Mesendoderm (in vitro differentiated cells): ENCODE data around the gene FMN1.
A peak's percentile ranks its signal among the peaks of the same experiment; 100 is the strongest.

Source experiments
- DNase-seq: peaks from one replicate; pipeline ENCODE4 v3.0.0; 2013
- H2AK5ac ChIP-seq: 2 replicates; pipeline ENCODE4 v1.6.1; 2013; ENCODE audit warnings: low read length, inconsistent platforms
- H2BK120ac ChIP-seq: 2 replicates; pipeline ENCODE4 v1.6.1; 2013; ENCODE audit warnings: low read depth, mild to moderate bottlenecking, low read length, moderate library complexity, mixed read lengths
- H2BK15ac ChIP-seq: replicated peaks from 2 replicates; pipeline ENCODE4 v1.6.1; 2013; ENCODE audit warnings: low read depth, mild to moderate bottlenecking, moderate library complexity
- H2BK5ac ChIP-seq: 2 replicates; pipeline ENCODE4 v1.6.1; 2013; ENCODE audit warnings: low read length, inconsistent platforms
- H3K18ac ChIP-seq: 2 replicates; pipeline ENCODE4 v1.6.1; 2013; ENCODE audit warnings: mild to moderate bottlenecking, low read length, mixed read lengths
- H3K23ac ChIP-seq: one replicate; pipeline ENCODE4 v1.6.1; 2013; ENCODE audit warnings: low read length
- H3K27ac ChIP-seq: 2 replicates; pipeline ENCODE4 v1.5.1; 2013; ENCODE audit warnings: low read depth, mild to moderate bottlenecking, inconsistent platforms, low read length, moderate library complexity
- H3K27me3 ChIP-seq: 2 replicates; pipeline ENCODE4 v1.6.1; 2013; ENCODE audit warnings: low read length, control low read depth, mild to moderate bottlenecking, inconsistent platforms; ENCODE audit not compliant: insufficient read depth, poor library complexity
- H3K36me3 ChIP-seq: 2 replicates; pipeline ENCODE4 v1.6.1; 2013; ENCODE audit warnings: low read length, inconsistent platforms; ENCODE audit not compliant: control insufficient read depth, insufficient read depth
- H3K4ac ChIP-seq: one replicate; pipeline ENCODE4 v1.6.1; 2013; ENCODE audit warnings: low read depth, mild to moderate bottlenecking, low read length, moderate library complexity
- H3K4me1 ChIP-seq: 2 replicates; pipeline ENCODE4 v1.6.1; 2013; ENCODE audit warnings: low read depth, low read length, inconsistent platforms; ENCODE audit not compliant: control insufficient read depth
- H3K4me2 ChIP-seq: 2 replicates; pipeline ENCODE4 v1.6.1; 2013; ENCODE audit warnings: low read length
- H3K4me3 ChIP-seq: 2 replicates; pipeline ENCODE4 v1.5.1; 2013; ENCODE audit warnings: mild to moderate bottlenecking, low read length
- H3K56ac ChIP-seq: one replicate; pipeline ENCODE4 v1.6.1; 2013; ENCODE audit warnings: low read length
- H3K79me1 ChIP-seq: 2 replicates; pipeline ENCODE4 v1.6.1; 2013; ENCODE audit warnings: low read length, inconsistent platforms
- H3K79me2 ChIP-seq: 2 replicates; pipeline ENCODE4 v1.6.1; 2013; ENCODE audit warnings: mild to moderate bottlenecking, low read length; ENCODE audit not compliant: control insufficient read depth, insufficient read depth
- H3K9ac ChIP-seq: 2 replicates; pipeline ENCODE4 v1.6.1; 2013; ENCODE audit warnings: low read length, inconsistent platforms
- H4K5ac ChIP-seq: one replicate; pipeline ENCODE4 v1.6.1; 2013; ENCODE audit warnings: low read length
- H4K8ac ChIP-seq: one replicate; pipeline ENCODE4 v1.6.1; 2013; ENCODE audit warnings: low read depth, mild to moderate bottlenecking, control low read depth, low read length, moderate library complexity
- WGBS: extraction: QIAGEN DNeasy Blood & Tissue Kit; methylation state at CpG from one replicate; pipeline ENCODE4 v1.1.7; 2013; ENCODE audit warnings: low lambda C conversion rate, missing lambda C conversion rate; ENCODE audit not compliant: insufficient coverage; ENCODE audit errors: extremely low coverage; 5-methylcytosine and 5-hydroxymethylcytosine counted together

Gene FMN1

GRCh38 chr15:32889214-32889613 lies 305.3 kb downstream of the FMN1 start:
- no peak overlapping the region for H3K56ac ChIP-seq
- no peak overlapping the region for H3K18ac ChIP-seq
- no peaks in the 10 kb centered on the region for H3K27me3 ChIP-seq
- H3K36me3 ChIP-seq = no peaks in the 10 kb centered on the region
- no peak overlapping the region for H2BK5ac ChIP-seq
- H2BK15ac ChIP-seq = no peak overlapping the region
- no peaks in the 10 kb centered on the region for H3K79me1 ChIP-seq
- no peak overlapping the region for H3K23ac ChIP-seq
- H3K4me3 ChIP-seq = no peak overlapping the region
- DNase-seq = no peak
- H3K4me2 ChIP-seq = no peak overlapping the region
- no CpG with 5 or more reads among the region's 3 CpGs for WGBS
- H3K4me1 ChIP-seq = peaks cover 2% of the 10 kb centered on the region
- no peak overlapping the region for H3K27ac ChIP-seq
- H2BK120ac ChIP-seq = no peak overlapping the region
- H3K4ac ChIP-seq = no peak overlapping the region
- H4K5ac ChIP-seq = no peak overlapping the region
- no peaks in the 10 kb centered on the region for H3K79me2 ChIP-seq
- no peak overlapping the region for H3K9ac ChIP-seq
- H4K8ac ChIP-seq = no peak overlapping the region
- no peak overlapping the region for H2AK5ac ChIP-seq

GRCh38 chr15:32888221-32888761 lies 306.2 kb downstream of the FMN1 start:
- Histone ChIP-seq H3K4me1 (peaks cover 2% of the 10 kb centered on the region), H3K56ac (no peak overlapping the region), H4K8ac (no peak overlapping the region), H4K5ac (no peak overlapping the region), H3K79me2 (no peaks in the 10 kb centered on the region), H3K79me1 (no peaks in the 10 kb centered on the region), H2BK5ac (no peak overlapping the region), H3K4ac (no peak overlapping the region), H2BK120ac (no peak overlapping the region), H3K27me3 (no peaks in the 10 kb centered on the region), H2AK5ac (no peak overlapping the region), H3K36me3 (no peaks in the 10 kb centered on the region), H2BK15ac (no peak overlapping the region), H3K4me3 (no peak overlapping the region), H3K18ac (no peak overlapping the region), H3K27ac (no peak overlapping the region), H3K9ac (no peak overlapping the region), H3K4me2 (no peak overlapping the region), H3K23ac (no peak overlapping the region)
- no peak for DNase-seq
- WGBS = no CpG with 5 or more reads among the region's 3 CpGs

DNA sequence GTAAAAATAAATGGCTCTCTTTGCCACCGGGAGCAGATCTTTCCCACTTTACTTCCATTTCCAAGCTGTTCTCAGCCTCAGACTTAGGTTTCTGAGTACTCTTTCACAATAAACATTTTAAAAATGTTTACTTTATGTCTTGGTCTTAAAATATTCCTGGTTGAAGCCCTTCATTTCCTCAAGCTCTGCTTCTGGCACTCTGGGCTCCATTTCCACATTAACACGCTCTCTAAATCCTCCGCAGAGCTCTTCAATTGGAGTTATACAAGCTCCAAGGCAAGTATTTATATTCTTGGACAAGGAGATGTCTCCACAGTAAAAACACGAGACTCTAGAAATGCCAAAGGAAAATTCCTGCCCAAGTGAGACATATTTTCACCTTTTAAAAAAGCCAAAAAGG lies 307.4 kb downstream of the FMN1 start:
- H3K4me1 ChIP-seq = peaks cover 2% of the 10 kb centered on the region
- H3K27me3 ChIP-seq = no peaks in the 10 kb centered on the region
- no peak overlapping the region for H3K23ac ChIP-seq
- H3K79me1 ChIP-seq = no peaks in the 10 kb centered on the region
- H2BK120ac ChIP-seq = no peak overlapping the region
- no peak overlapping the region for H3K18ac ChIP-seq
- no peak overlapping the region for H2BK15ac ChIP-seq
- no peak overlapping the region for H4K8ac ChIP-seq
- H3K79me2 ChIP-seq = no peaks in the 10 kb centered on the region
- no peak overlapping the region for H3K56ac ChIP-seq
- H2AK5ac ChIP-seq = no peak overlapping the region
- no peak overlapping the region for H3K4ac ChIP-seq
- DNase-seq = no peak
- H3K4me2 ChIP-seq = no peak overlapping the region
- H4K5ac ChIP-seq = no peak overlapping the region
- no peak overlapping the region for H3K9ac ChIP-seq
- no CpG with 5 or more reads among the region's 4 CpGs for WGBS
- H3K36me3 ChIP-seq = no peaks in the 10 kb centered on the region
- H3K4me3 ChIP-seq = no peak overlapping the region
- H3K27ac ChIP-seq = no peak overlapping the region
- H2BK5ac ChIP-seq = no peak overlapping the region

DNA sequence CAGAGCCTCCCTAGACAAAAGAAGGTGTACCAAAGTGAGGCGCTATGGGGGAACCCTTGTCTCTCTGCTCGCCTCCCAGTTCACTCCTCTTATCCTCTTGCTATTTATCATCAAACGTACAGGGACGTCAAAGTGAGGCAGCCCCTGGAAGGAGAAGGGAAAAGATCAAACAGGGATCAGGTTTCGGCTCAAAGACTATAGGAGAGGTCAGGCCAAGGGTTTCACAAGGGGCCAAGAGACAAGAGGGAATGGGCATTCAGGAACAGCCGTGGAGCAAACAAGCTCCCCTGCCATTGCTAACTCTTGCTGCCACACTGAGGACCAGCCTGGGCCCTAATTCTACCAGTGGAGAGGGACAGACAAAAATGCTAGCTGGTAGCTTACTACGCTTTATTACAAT lies 308.1 kb downstream of the FMN1 start:
- no peak overlapping the region for H3K18ac ChIP-seq
- no peak overlapping the region for H2BK120ac ChIP-seq
- H3K36me3 ChIP-seq = no peaks in the 10 kb centered on the region
- no peak for DNase-seq
- H3K4me1 ChIP-seq = peaks cover 2% of the 10 kb centered on the region
- WGBS = no CpG with 5 or more reads among the region's 7 CpGs
- H3K27me3 ChIP-seq = no peaks in the 10 kb centered on the region
- no peak overlapping the region for H3K56ac ChIP-seq
- no peak overlapping the region for H3K4me2 ChIP-seq
- no peak overlapping the region for H2AK5ac ChIP-seq
- H3K4me3 ChIP-seq = no peak overlapping the region
- H4K8ac ChIP-seq = no peak overlapping the region
- H4K5ac ChIP-seq = no peak overlapping the region
- H2BK5ac ChIP-seq = no peak overlapping the region
- H3K79me1 ChIP-seq = no peaks in the 10 kb centered on the region
- H3K9ac ChIP-seq = no peak overlapping the region
- H3K27ac ChIP-seq = no peak overlapping the region
- H3K79me2 ChIP-seq = no peaks in the 10 kb centered on the region
- H2BK15ac ChIP-seq = peak overlapping the region; percentile 23
- no peak overlapping the region for H3K23ac ChIP-seq
- no peak overlapping the region for H3K4ac ChIP-seq

- Histone ChIP-seq H3K79me2 (no peaks in the 10 kb centered on the region), H3K36me3 (no peaks in the 10 kb centered on the region), H3K4me2 (no peak overlapping the region), H3K4me1 (peaks cover 2% of the 10 kb centered on the region), H4K8ac (no peak overlapping the region), H3K56ac (no peak overlapping the region), H3K79me1 (no peaks in the 10 kb centered on the region), H3K23ac (no peak overlapping the region), H2BK5ac (no peak overlapping the region), H3K4me3 (no peak overlapping the region), H3K18ac (no peak overlapping the region), H3K27ac (no peak overlapping the region), H4K5ac (no peak overlapping the region), H2BK120ac (no peak overlapping the region), H2AK5ac (no peak overlapping the region), H3K4ac (no peak overlapping the region), H3K9ac (no peak overlapping the region), H2BK15ac (peak overlapping the region; percentile 23), H3K27me3 (no peaks in the 10 kb centered on the region)
- no peak for DNase-seq
- whole genome bisulfite sequencing = no CpG with 5 or more reads among the region's 5 CpGs
Observed at GRCh38 chr15:32885713-32886112, 308.8 kb downstream of the FMN1 start.

DNA sequence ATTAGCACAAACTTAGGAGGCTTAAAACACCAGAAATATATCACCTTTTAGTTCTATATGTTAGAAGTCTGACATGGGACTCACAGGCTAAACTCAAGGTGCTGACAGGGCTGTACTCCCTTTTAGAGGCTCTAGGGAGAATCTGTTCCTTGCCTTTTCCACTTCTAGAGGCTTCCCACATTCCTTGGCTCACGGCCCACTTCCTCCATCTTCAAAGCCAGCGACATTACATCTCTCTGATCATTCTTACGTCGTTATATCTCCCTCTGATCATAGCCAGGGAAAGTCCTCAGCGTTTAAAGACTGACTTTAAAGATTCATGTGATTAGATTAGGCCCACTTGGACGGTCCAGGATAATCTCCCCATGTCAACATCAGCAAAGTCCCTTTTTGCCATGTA lies 310.4 kb downstream of the FMN1 start:
- H3K79me1 ChIP-seq = no peaks in the 10 kb centered on the region
- no peak overlapping the region for H2AK5ac ChIP-seq
- H3K56ac ChIP-seq = no peak overlapping the region
- no peak overlapping the region for H2BK120ac ChIP-seq
- H3K9ac ChIP-seq = no peak overlapping the region
- H3K27me3 ChIP-seq = no peaks in the 10 kb centered on the region
- H3K18ac ChIP-seq = no peak overlapping the region
- H3K27ac ChIP-seq = no peak overlapping the region
- no CpG with 5 or more reads among the region's 6 CpGs for WGBS
- no peak overlapping the region for H3K23ac ChIP-seq
- H3K4ac ChIP-seq = no peak overlapping the region
- no peaks in the 10 kb centered on the region for H3K79me2 ChIP-seq
- H3K4me2 ChIP-seq = no peak overlapping the region
- no peak overlapping the region for H3K4me3 ChIP-seq
- no peaks in the 10 kb centered on the region for H3K36me3 ChIP-seq
- H2BK5ac ChIP-seq = no peak overlapping the region
- no peak overlapping the region for H4K5ac ChIP-seq
- H2BK15ac ChIP-seq = no peak overlapping the region
- H4K8ac ChIP-seq = no peak overlapping the region
- DNase-seq = no peak
- peaks cover 2% of the 10 kb centered on the region for H3K4me1 ChIP-seq
